ENCODE data around the gene CTPS1. TPM values are rescaled to one million over a fixed set of nuclear protein-coding genes. Genes with fewer than 3 reads are reported as not detected.

CTPS1 gene
- total RNA-seq, 1 donor from 2014 or later = 6.7 TPM

- intact Hi-C loops (cut with micrococcal nuclease) = no loop called here
- DNase-seq (no peak), ATAC-seq (no peak)
Observed at GRCh38 chr1:40986328-40986783, 6.9 kb downstream of the CTPS1 start.

GRCh38 chr1:40986956-40987355, 7.5 kb downstream of the CTPS1 start:
- DNase-seq (no peak), ATAC-seq (peak; percentile 81)
- intact Hi-C loops (cut with micrococcal nuclease) = no loop called here

GRCh38 chr1:40987439-40988276, 8.2 kb downstream of the CTPS1 start:
- DNase-seq = no peak
- ATAC-seq = peak; percentile 57
- intact Hi-C loops (cut with micrococcal nuclease) = no loop called here

- ATAC-seq (no peak), DNase-seq (no peak)
- intact Hi-C loops (cut with micrococcal nuclease) = no loop called here
Observed at GRCh38 chr1:40988280-40988679, 8.8 kb downstream of the CTPS1 start.

GRCh38 chr1:40989066-40989465, 9.6 kb downstream of the CTPS1 start:
- DNase-seq (no peak), ATAC-seq (no peak)
- intact Hi-C loops (cut with micrococcal nuclease) = no loop called here

GRCh38 chr1:40997096-40997495, 17.6 kb downstream of the CTPS1 start:
- ATAC-seq = no peak
- no peak for DNase-seq
- intact Hi-C loops (cut with micrococcal nuclease) = no loop called here

GRCh38 chr1:40998668-40999067, 19.2 kb downstream of the CTPS1 start:
- DNase-seq (no peak), ATAC-seq (no peak)
- intact Hi-C loops (cut with micrococcal nuclease) = no loop called here

- intact Hi-C loops (cut with micrococcal nuclease) = no loop called here
- ATAC-seq (no peak), DNase-seq (no peak)
Observed at GRCh38 chr1:41003127-41003639, 23.7 kb downstream of the CTPS1 start.

- intact Hi-C loops (cut with micrococcal nuclease) = no loop called here
- ATAC-seq (peak; percentile 98), DNase-seq (peak; percentile 92)
Observed at GRCh38 chr1:41003640-41004220, 24.2 kb downstream of the CTPS1 start.

GRCh38 chr1:41005876-41006275, 26.4 kb downstream of the CTPS1 start:
- ATAC-seq = no peak
- intact Hi-C loops (cut with micrococcal nuclease) = no loop called here

GRCh38 chr1:41006942-41007865, 27.7 kb downstream of the CTPS1 start:
- no peak for ATAC-seq
- no peak for DNase-seq
- intact Hi-C loops (cut with micrococcal nuclease) = no loop called here

More at GRCh38 chr1:41005876-41006275, 26.4 kb downstream of the CTPS1 start:
- no peak for DNase-seq

GRCh38 chr1:41009466-41009865, 30.0 kb downstream of the CTPS1 start:
- intact Hi-C loops (cut with micrococcal nuclease) = no loop called here
- ATAC-seq (no peak), DNase-seq (no peak)

- intact Hi-C loops (cut with micrococcal nuclease) = no loop called here
- ATAC-seq (no peak), DNase-seq (no peak)
Observed at GRCh38 chr1:41010345-41010744, 30.8 kb downstream of the CTPS1 start.

- ATAC-seq (no peak), DNase-seq (no peak)
- intact Hi-C loops (cut with micrococcal nuclease) = no loop called here
Observed at GRCh38 chr1:41013024-41013423, 33.5 kb downstream of the CTPS1 start.

GRCh38 chr1:41013796-41014195, 34.3 kb downstream of the CTPS1 start:
- intact Hi-C loops (cut with micrococcal nuclease) = no loop called here
- ATAC-seq (peak; percentile 65), DNase-seq (no peak)

GRCh38 chr1:41014871-41015270, 35.4 kb downstream of the CTPS1 start:
- DNase-seq (no peak), ATAC-seq (no peak)
- intact Hi-C loops (cut with micrococcal nuclease) = no loop called here

GRCh38 chr1:41015281-41015896, 35.9 kb downstream of the CTPS1 start:
- intact Hi-C loops (cut with micrococcal nuclease) = no loop called here
- ATAC-seq = no peak
- DNase-seq = no peak

GRCh38 chr1:41015897-41016470, 36.5 kb downstream of the CTPS1 start:
- ATAC-seq (no peak), DNase-seq (no peak)
- intact Hi-C loops (cut with micrococcal nuclease) = no loop called here

Measured in left ventricle myocardium superior (tissue), 1 donor.